Hepatocyte (in vitro differentiated cells): ENCODE results near the gene SERINC2. TPM values are rescaled to one million over a fixed set of nuclear protein-coding genes. Genes with fewer than 3 reads are reported as not detected.

Source experiments
- DNase-seq: peaks from one replicate; pipeline ENCODE4 v3.0.0-alpha.2; 2016; ENCODE audit warnings: low spot score
- H2AFZ ChIP-seq: fragments of 200-600 bp; sonication (generic); 2 replicates; pipeline ENCODE4 v1.6.0; 2016; ENCODE audit warnings: antibody characterized with exemption, mild to moderate bottlenecking
- H3K27ac ChIP-seq: fragments of 200-600 bp; sonication (generic); 2 replicates; pipeline ENCODE4 v1.5.1; 2016; ENCODE audit warnings: mild to moderate bottlenecking
- H3K27me3 ChIP-seq: fragments of 200-600 bp; sonication (generic); 2 replicates; pipeline ENCODE4 v1.6.1; 2016
- H3K36me3 ChIP-seq: fragments of 200-600 bp; sonication (generic); replicated peaks from 2 replicates; pipeline ENCODE4 v1.5.1; 2016; ENCODE audit warnings: low read depth; ENCODE audit not compliant: insufficient read depth
- H3K4me1 ChIP-seq: fragments of 200-600 bp; sonication (generic); 2 replicates; pipeline ENCODE4 v1.5.1; 2016; ENCODE audit warnings: mild to moderate bottlenecking, moderate library complexity; ENCODE audit not compliant: insufficient read depth
- H3K4me2 ChIP-seq: fragments of 200-600 bp; sonication (generic); 2 replicates; pipeline ENCODE4 v1.6.0; 2016
- H3K4me3 ChIP-seq: fragments of 200-600 bp; sonication (generic); 2 replicates; pipeline ENCODE4 v1.5.1; 2016; ENCODE audit warnings: mild to moderate bottlenecking
- H3K79me2 ChIP-seq: fragments of 200-600 bp; sonication (generic); 2 replicates; pipeline ENCODE4 v1.6.0; 2017; ENCODE audit warnings: mild to moderate bottlenecking
- H3K9me2 ChIP-seq: fragments of 200-600 bp; sonication (generic); replicated peaks from 2 replicates; pipeline ENCODE4 v1.6.0; 2017; ENCODE audit warnings: mild to moderate bottlenecking; ENCODE audit not compliant: insufficient read depth
- H3K9me3 ChIP-seq: fragments of 200-600 bp; sonication (generic); 2 replicates; pipeline ENCODE4 v1.5.1; 2016; ENCODE audit warnings: low read depth, mild to moderate bottlenecking
- H4K20me1 ChIP-seq: fragments of 200-600 bp; sonication (generic); 2 replicates; pipeline ENCODE4 v1.6.0; 2016; ENCODE audit warnings: mild to moderate bottlenecking; ENCODE audit not compliant: insufficient read depth, poor library complexity, severe bottlenecking
- CTCF ChIP-seq: fragments of 200-600 bp; sonication (generic); IDR thresholded peaks from 2 replicates; pipeline ENCODE4 v1.5.1; 2016; ENCODE audit warnings: antibody characterized with exemption, mild to moderate bottlenecking; ENCODE audit not compliant: poor library complexity
- EZH2 ChIP-seq: fragments of 200-600 bp; sonication (generic); IDR thresholded peaks from 2 replicates; pipeline ENCODE4 v1.6.1; 2016; ENCODE audit warnings: antibody characterized with exemption, mild to moderate bottlenecking, borderline replicate concordance
- EZH2phosphoT487 ChIP-seq: fragments of 200-600 bp; sonication (generic); IDR thresholded peaks from one replicate; pipeline ENCODE4 v1.6.1; 2018; ENCODE audit warnings: antibody characterized with exemption, mild to moderate bottlenecking, low read depth, moderate library complexity; ENCODE audit not compliant: unreplicated experiment, severe bottlenecking
- WGBS: methylation state at CpG from one replicate; pipeline ENCODE4 v1.1.6; 2016; ENCODE audit warnings: low lambda C conversion rate; ENCODE audit errors: missing lambda C conversion rate; 5-methylcytosine and 5-hydroxymethylcytosine counted together
- polyA plus RNA-seq: library from polyadenylated mRNA; unstranded; fragments of >200 nt; fragmentation: Nextera tagmentation; extraction: Ambion mirVana; gene quantifications from 2 replicates; pipeline ENCODE4 v1.2.1, GENCODE V29; 2016
- total RNA-seq: library from RNA; depleted of rRNA; stranded (reverse); fragments of >200 nt; gene quantifications from 2 replicates; pipeline ENCODE4 v1.2.3, GENCODE V29; 2014

SERINC2 gene
- total and polyA plus RNA-seq, 2 experiments from 2014 or later: 53.6 to 164 TPM

- 97% methylated on average over 21 of the region's 23 CpGs for WGBS
- no peaks in the 10 kb centered on the region for H3K9me3 ChIP-seq
- no peak overlapping the region for H3K4me3 ChIP-seq
- no peak for DNase-seq
- H3K9me2 ChIP-seq: no peaks in the 10 kb centered on the region
- no peaks in the 10 kb centered on the region for H3K36me3 ChIP-seq
- no peak overlapping the region for H3K4me2 ChIP-seq
- H3K79me2 ChIP-seq: peaks cover 27% of the 10 kb centered on the region
- H3K27ac ChIP-seq: no peak overlapping the region
- H2AFZ ChIP-seq: no peak overlapping the region
- peaks cover 14% of the 10 kb centered on the region for H3K4me1 ChIP-seq
- no peaks in the 10 kb centered on the region for H3K27me3 ChIP-seq
- TF ChIP-seq EZH2: no peak
- TF ChIP-seq CTCF: no peak
- no peak for TF ChIP-seq EZH2phosphoT487
- peaks cover 2% of the 10 kb centered on the region for H4K20me1 ChIP-seq
Observed at GRCh38 chr1:31423418-31423947, 10.5 kb downstream of the SERINC2 start.

- Histone ChIP-seq H3K79me2 (peaks cover 18% of the 10 kb centered on the region), H3K4me2 (no peak overlapping the region), H2AFZ (no peak overlapping the region), H3K36me3 (no peaks in the 10 kb centered on the region), H3K27me3 (no peaks in the 10 kb centered on the region), H3K9me3 (no peaks in the 10 kb centered on the region), H3K27ac (no peak overlapping the region), H3K9me2 (no peaks in the 10 kb centered on the region), H3K4me3 (no peak overlapping the region), H4K20me1 (peaks cover 2% of the 10 kb centered on the region), H3K4me1 (peaks cover 14% of the 10 kb centered on the region)
- 89% methylated on average over 15 of the region's 15 CpGs for WGBS
- no peak for TF ChIP-seq EZH2phosphoT487
- no peak for TF ChIP-seq EZH2
- TF ChIP-seq CTCF: no peak
- DNase-seq: no peak
Observed at GRCh38 chr1:31424568-31424967, 11.6 kb downstream of the SERINC2 start.

GRCh38 chr1:31425301-31426081 lies 12.5 kb downstream of the SERINC2 start:
- peaks cover 2% of the 10 kb centered on the region for H4K20me1 ChIP-seq
- no peaks in the 10 kb centered on the region for H3K9me2 ChIP-seq
- H3K4me2 ChIP-seq: no peak overlapping the region
- DNase-seq: no peak
- TF ChIP-seq CTCF: no peak
- H3K4me1 ChIP-seq: peaks cover 14% of the 10 kb centered on the region
- H3K27me3 ChIP-seq: no peaks in the 10 kb centered on the region
- H2AFZ ChIP-seq: no peak overlapping the region
- H3K4me3 ChIP-seq: no peak overlapping the region
- H3K36me3 ChIP-seq: no peaks in the 10 kb centered on the region
- no peaks in the 10 kb centered on the region for H3K9me3 ChIP-seq
- WGBS: 90% methylated on average over 28 of the region's 28 CpGs
- peaks cover 16% of the 10 kb centered on the region for H3K79me2 ChIP-seq
- no peak overlapping the region for H3K27ac ChIP-seq
